GM19372 (cell line): ENCODE data around the gene PGBD4.

ENCODE experiments used
- ATAC-seq: cut with Tn5 transposase; IDR thresholded peaks from one replicate; pipeline ENCODE4 v1.9.1; 2021; ENCODE audit warnings: mild to moderate bottlenecking, low read depth, moderate library complexity; ENCODE audit not compliant: unreplicated experiment

The PGBD4 gene

GRCh38 chr15:34101366-34102174 lies at the start of gene PGBD4, which contains the start of gene EMC7:
TSS of gene PGBD4 (plus strand) at chr15:34102083. CDS start at chr15:34102532, 449 bp downstream.
TSS of gene EMC7 (minus strand) at chr15:34101862. CDS start at chr15:34101839, 23 bp downstream.
- ATAC-seq, result peak; percentile 99

- ATAC-seq, result no peak
Measured at GRCh38 chr15:34054081-34054707, 47.7 kb upstream of the PGBD4 start.

- no peak for ATAC-seq
Measured at GRCh38 chr15:34055868-34056595, 45.9 kb upstream of the PGBD4 start.

GRCh38 chr15:34056911-34057310 lies 45.0 kb upstream of the PGBD4 start:
- no peak for ATAC-seq

- ATAC-seq, result no peak
Measured at GRCh38 chr15:34059476-34059875, 42.4 kb upstream of the PGBD4 start.

- ATAC-seq, result no peak
Measured at GRCh38 chr15:34059946-34060345, 41.9 kb upstream of the PGBD4 start.

- ATAC-seq, result no peak
Measured at GRCh38 chr15:34064438-34064837, 37.4 kb upstream of the PGBD4 start.

GRCh38 chr15:34065261-34065660 lies 36.6 kb upstream of the PGBD4 start:
- no peak for ATAC-seq

GRCh38 chr15:34065941-34066340 lies 35.9 kb upstream of the PGBD4 start:
- ATAC-seq, result no peak

- no peak for ATAC-seq
Measured at GRCh38 chr15:34070003-34070402, 31.9 kb upstream of the PGBD4 start.

- ATAC-seq, result no peak
Measured at GRCh38 chr15:34076785-34077184, 25.1 kb upstream of the PGBD4 start.

GRCh38 chr15:34078900-34079299 lies 23.0 kb upstream of the PGBD4 start:
- ATAC-seq, result no peak

- ATAC-seq, result no peak
Measured at GRCh38 chr15:34079904-34080303, 22.0 kb upstream of the PGBD4 start.

GRCh38 chr15:34084086-34084485 lies 17.8 kb upstream of the PGBD4 start:
- ATAC-seq, result no peak

- no peak for ATAC-seq
Measured at GRCh38 chr15:34085746-34086145, 16.1 kb upstream of the PGBD4 start.

GRCh38 chr15:34099914-34100313 lies 2.0 kb upstream of the PGBD4 start:
- no peak for ATAC-seq

- no peak for ATAC-seq
Measured at GRCh38 chr15:34102175-34102925, 467 bp downstream of the PGBD4 start.

GRCh38 chr15:34106423-34106822 lies 4.5 kb downstream of the PGBD4 start:
- ATAC-seq, result no peak

- ATAC-seq, result no peak
Measured at GRCh38 chr15:34107315-34107714, 5.4 kb downstream of the PGBD4 start.

GRCh38 chr15:34109797-34110663 lies 8.1 kb downstream of the PGBD4 start:
- no peak for ATAC-seq
